ENCODE data around the gene SLC35E3.

GRCh38 chr12:68790081-68790951 lies 44.3 kb downstream of the SLC35E3 start:
- no peak for TF ChIP-seq EZH2phosphoT487 (IDR thresholded peaks at IDR 0.05; ENCODE audit: insufficient read depth, low read depth)
- no peak for TF ChIP-seq EZH2 (IDR thresholded peaks at IDR 0.05; ENCODE audit: insufficient read depth, poor library complexity, severe bottlenecking)
